ENCODE results near the gene INTS1.

INTS1 gene

DNA sequence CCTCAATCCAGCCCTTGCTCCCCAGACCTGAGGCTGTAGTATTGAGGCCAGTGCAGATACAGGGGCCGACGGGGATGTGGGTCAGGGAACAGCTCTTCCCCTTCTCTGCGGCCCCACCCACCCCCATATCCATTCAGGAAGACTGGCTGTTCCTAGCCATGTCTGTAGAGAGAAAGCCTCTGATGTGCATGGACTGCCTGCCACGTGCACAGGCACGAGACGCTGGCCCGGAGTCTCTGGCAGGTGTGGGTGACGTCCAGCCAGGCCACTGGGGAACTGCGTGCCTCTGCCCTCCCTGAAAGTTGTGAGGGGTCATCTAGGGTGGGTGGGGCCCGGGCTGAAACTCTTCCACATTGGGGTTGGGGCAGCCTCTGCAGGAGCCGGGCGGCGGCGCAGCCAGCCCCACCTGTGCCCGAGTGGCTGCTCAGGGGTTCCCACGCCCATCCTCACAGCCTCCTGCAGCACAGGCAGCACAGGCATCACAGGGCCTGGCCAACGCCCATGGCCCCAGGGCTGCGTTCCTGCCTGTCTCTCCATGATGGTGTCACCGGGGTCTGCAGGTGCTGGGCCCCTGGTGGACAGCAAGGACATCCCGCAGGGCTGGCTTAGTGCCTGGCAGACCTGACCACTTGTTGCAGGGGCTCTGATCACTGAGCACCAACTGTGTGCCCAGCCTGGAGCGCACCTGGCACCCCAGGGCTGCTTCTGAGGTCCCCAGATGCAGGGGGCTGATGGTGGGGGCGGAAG is 72.4 kb downstream of the INTS1 start:
- DNase-seq (ENCODE audit: low spot score): no peak

DNA sequence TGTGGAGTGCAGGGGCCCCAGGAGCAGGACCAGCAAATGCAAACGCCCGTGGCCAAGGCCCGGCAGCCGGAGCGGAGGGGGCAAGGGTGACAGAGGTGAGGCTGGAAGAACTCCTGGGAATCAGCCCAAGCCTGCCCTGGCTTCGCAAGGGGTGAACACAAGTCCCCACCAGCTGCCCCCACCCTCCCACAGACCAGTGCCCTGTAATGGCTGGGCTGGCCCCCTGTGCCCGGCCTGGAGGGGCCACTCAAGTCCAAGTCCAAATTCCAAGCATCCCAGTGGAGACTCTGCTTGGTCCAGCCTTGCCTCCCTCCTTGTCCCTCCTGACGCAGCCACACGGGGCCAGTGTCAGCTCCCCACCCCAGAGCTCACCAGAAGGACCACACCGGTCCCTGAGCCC is 73.0 kb downstream of the INTS1 start:
- no peak for DNase-seq (ENCODE audit: low spot score)

DNA sequence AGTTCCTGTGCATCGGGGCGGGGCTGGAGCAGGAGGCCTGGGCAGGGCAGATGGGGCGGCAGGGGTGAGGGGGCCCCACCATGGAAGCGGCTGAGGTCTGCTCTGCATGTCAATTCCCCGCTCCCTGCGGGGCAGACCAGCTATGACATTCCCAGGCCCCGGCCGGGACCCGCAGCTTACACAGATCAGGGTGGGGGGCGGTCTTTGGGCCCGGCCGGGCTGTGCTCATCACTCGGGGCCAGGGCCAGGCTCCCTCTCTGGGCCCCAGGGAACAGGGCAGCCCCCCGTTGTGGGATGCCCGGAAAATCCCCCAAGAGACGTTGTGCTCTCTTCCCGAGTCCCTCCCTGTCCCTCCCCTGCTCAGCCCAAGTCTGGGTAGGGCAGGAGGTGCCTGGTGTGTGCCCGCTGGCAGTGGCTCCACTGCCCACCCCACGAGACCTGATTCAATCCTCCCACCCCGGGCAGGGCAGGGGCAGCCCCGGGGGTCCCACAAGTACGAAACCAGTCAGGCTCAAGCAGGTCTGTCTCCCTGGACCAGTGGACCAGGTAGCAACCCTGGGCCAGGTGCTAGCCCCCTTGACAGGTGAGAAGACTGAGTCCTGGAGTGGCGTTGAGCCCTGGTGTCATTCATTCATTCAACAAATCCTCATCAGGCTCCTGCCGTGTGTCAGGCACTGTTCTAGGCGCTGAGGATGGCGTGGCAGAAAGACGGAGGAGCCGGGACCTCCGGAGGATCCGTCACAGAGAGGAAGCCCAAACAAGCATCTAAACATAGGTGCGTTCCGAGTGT is 73.9 kb downstream of the INTS1 start:
- no peak for DNase-seq (ENCODE audit: low spot score)

DNA sequence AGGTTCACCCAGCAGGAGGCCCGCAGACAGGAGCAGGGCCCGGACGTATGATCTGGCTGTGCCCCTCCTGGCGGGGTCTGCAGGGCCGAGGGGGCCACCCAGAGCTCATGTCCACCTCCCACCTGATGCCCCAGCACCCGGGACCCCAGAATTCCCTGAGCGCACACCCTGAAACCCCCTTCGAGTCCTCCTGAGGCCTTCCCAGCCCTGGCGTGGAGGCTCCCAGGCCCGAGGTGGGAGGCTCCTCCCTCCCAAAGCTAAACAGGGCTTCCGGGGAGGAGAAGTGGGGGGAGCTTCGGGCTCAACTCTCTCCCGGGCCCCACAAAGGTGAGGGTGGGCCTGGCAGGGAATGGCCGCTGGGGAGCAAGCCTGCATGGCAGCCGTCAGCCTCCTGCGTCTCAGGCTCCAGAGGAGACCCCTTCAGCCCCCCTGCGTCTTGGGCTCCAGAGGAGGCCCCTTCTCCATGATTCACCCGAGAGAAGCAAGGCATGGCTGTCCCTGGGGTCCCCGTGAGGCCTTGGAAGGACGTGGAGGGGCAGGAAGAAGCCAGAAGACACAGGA is 75.2 kb downstream of the INTS1 start:
- no peak for DNase-seq (ENCODE audit: low spot score)

DNA sequence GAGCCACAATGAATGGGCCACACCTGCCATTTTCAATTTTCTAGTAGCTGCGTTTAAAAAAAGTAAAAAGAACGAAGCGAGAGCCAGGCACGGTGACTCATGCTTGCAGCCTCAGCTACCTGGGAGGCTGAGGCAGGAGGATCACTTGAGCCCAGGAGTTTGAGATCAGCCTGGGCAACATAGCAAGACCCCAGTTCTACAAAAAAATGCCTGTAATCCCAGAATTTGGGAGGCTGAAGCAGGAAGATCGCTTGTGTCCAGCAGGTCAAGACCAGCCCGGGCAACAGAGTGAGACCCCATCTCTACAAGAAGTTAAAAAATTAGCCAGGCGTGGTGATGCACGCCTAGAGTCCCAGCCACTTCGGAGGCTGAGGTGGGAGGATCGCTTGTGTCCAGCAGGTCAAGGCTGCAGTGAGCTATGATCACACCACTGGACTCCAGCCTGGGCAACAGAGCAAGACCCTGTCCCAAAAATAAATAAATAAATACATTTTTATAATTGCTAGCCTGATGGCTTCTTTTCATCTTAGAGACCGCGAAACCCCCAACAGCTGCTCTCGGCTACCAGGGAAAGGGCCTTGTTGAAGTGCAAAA is 77.0 kb downstream of the INTS1 start:
- no peak for DNase-seq (ENCODE audit: low spot score)

DNA sequence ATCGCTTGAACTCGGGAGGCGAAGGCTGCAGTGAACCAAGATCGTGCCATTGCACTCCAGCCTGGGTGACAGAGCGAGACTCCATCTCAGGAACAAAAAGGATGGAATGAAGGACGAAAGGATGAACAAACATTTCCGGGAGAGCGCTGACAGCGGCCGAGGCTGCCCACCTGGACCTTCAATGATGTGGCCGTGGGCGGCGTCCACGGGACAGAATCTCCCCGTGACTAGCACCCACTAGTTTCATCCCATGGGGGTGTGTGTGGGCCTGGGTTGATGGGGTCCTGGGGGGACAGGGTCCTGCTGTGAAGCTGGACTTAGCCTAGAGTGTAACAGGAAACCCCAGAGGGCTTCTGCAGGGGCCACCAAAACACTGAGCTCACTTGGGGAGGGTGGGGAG is 77.7 kb downstream of the INTS1 start:
- no peak for DNase-seq (ENCODE audit: low spot score)

DNA sequence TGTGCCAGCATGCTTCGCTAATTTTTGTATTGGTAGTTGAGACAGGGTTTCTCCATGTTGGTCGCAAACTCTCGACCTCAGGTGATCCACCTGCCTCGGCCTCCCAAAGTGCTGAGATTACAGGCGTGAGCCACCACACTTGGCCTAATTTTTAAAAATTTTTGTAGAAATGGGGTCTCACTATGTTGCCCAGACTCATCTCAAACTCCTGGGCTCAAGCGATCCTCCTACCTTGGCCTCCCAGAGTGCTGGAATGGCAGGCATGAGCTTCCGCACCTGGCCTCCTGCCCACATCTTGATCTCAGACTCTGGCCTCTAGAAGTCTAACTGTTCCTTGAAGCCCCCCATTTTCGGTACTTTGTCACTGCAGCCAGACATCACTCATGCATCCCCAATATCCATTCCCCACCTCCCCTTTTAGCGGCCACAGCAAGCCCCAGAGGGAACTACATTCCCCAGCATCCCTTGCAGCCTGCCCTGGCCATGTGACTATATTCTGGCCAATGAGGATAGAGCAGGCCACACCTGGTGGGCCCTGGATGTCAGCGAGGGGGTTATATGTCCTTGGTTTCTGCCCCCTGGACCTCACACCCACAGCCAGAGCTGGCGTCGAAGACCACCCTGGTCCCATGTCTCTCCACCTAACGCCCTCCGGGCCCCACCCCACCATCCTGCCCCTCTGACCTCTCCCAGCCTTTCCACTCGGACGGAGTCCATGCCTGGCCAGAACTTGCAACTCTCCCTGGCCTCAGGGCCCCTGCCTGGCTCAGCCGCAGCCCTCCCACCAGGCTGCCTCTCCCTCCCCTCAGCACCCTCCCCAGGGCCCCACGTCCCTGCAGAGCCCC is 78.7 kb downstream of the INTS1 start:
- peak; percentile 48 for DNase-seq (ENCODE audit: low spot score)

DNA sequence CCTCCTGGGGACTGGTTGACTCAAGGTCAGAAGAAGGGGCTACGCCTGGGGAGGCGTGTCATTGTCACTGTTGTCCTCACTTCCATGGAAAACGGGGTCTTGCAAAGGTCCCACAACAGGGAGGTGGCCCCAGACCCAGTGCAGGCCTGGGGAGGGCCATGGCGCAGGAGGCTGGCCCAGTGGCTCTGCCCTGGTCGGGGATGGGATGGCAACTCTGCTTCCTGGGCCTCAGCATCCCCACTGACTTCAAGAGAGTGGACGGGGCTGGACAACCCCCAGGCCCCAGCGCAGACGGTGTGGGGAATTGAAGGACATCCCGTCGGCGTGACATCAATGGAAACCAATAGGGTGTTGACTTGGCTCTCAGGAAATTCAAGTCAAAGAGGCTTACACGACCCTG is 80.1 kb downstream of the INTS1 start:
- DNase-seq (ENCODE audit: low spot score): no peak

DNA sequence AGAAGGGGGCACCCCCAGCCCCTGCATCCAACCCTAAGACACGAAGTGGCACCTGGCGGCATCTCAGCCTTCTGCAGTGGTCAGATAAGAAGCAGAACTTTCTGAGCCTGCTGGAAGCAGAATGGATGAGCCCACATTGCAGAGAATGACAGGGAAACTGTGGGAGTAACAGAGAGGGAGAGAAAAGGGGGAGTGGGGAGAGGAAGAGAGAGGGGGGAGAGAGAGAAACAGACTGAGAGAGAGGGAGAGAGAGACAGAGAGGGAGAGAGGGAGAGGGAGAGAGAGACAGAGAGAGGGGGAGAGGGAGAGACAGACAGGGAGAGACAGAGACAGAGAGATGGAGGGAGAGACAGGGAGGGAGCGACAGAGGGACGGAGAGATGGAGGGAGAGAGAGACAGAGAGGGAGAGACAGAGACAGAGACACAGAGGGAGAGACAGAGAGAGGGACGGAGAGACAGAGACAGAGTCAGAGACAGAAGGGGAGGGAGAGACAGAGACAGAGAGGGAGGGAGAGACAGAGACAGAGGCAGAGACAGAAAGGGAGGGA is 80.9 kb downstream of the INTS1 start:
- no peak for DNase-seq (ENCODE audit: low spot score)

DNA sequence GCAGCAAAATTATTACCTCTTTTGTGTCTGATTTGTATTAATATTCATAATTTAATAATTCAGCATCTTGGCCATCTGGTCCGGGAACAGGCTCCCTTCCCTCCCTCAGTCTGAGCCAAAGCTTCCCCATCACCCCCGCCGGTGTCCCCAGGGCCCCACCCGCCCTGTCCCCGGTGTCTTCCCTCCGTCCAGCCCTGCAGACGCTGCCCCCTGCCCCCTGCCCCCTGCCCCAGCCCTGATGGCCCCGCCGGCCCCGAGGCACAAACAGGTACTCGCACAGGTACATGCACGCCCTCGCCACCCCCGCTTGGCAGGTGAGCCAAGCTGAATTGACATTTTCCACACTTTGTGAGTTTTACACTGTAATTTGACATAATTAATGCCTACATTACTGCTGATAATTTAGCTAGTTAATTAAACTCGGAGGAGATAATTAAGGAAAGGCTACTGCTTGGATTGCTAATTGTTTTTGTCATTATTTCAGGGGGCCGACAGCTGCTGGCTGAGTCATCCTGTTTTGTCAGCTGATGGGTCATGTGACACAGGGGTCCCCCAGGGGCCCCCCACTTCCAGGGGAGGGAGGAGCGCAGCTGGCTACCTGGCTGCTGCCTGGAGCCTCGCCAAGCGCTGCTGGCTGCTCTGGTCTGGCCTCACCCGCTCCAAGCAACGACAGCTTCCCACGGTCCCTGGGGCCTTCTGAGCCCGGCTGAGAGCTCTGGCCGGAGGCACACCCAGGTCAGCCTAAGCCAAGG is 81.5 kb downstream of the INTS1 start:
- no peak for DNase-seq (ENCODE audit: low spot score)

DNA sequence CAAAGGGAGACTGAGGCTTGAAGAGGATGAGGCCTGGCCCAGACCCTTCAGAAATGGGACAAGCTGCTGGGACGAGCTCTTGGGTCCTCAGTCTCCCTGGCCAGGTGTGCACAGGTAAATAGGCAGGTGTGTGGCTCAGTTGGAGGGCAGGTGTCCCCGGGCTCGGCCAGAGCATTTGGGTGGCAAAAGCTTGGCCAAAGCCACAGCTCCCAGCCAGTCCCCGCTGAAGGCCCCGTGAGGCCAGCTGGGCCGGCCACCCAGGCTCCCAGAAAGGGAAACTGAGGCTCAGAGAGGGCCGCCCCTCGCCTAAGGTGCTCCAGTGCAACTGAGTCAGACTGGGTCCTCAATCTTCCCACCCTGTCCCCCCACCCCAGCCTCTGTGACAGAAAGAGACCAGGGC is 82.2 kb downstream of the INTS1 start:
- DNase-seq (ENCODE audit: low spot score): no peak

DNA sequence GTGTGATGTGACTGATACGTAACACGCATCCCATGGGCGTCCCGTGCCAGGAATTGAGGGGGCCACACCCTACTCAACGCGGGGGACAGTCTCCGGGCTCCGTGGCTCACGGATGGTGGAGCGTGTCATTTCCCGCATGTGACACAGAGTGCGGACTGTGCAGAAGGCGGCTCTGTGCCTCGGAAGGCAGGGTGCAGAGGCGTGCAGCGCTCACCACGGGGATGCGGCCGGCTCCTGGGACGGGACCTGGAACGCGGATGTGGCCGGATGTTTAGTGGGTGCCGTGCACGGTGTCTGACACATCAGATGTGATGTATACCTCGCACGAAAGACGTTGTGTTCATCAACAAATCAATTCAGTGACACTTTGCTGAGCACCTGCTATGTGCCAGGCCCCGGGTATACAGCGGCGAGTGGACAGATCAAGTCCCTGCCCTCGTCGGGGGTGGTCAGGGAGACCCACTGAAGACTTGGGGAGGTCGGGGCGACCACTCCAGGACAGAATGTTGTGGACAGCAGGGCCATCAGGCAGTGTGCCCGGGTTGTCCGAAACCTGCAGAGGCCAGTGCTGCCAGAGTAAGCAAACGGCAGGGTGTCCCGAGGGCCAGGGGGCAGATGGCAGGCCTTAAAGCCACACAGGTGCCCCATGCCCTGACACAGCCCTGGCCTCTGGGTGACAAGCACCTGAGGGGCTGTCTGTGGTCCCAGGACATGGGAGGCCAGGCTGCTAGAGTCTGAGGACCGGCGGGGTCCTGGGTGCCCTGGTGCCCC is 83.0 kb downstream of the INTS1 start:
- no peak for DNase-seq (ENCODE audit: low spot score)
